ENCODE measurements around the gene CKS2.
A peak's percentile ranks its signal among the peaks of the same experiment; 100 is the strongest.

CKS2 gene

DNA sequence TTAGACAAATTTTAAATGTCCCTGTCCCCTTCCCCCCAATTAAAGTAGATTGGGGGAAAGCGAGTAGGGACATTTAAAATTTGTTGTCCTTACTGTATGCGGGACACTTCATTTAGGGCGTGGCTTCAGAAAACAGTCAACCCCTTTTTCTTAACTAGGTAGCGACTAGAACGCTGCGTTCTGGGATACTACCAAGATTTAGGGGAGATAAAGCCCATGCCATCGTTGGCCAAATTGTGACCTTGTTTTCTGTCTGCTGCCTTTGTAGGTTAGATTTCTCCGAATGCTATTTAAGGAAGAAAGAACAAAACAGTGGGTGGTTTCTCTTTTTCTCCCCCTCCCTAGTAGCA, 1.2 kb downstream of the CKS2 start:
- Histone ChIP-seq H3K4me3 (ENCODE audit: low read depth in 1 of 2, low read length in 2 of 2) (peak overlapping the region; percentile 72 to 96; a peak in 3 of 4 replicates), H3K9ac (ENCODE audit: low read depth, low read length) (peak overlapping the region; percentile 89)

DNA sequence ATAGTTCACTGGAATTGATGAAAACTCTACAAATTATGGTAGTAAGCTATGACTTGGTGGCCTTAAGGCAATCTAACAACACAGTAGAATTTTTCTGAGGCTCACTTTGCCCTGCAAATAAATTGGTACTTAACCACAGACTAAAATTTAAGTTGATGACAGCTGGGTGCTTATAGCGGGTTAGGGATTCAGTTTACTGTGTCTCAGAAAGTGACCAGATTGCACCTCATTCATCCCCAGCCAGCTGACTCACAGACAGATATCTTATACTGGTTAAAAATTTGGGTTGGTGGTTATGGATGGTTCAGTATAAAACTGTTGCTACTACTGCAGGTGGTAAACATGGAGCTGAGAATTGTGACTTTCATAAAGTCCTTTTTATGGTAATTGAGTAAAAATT, 2.8 kb downstream of the CKS2 start:
- TF ChIP-seq, protein P1, sequence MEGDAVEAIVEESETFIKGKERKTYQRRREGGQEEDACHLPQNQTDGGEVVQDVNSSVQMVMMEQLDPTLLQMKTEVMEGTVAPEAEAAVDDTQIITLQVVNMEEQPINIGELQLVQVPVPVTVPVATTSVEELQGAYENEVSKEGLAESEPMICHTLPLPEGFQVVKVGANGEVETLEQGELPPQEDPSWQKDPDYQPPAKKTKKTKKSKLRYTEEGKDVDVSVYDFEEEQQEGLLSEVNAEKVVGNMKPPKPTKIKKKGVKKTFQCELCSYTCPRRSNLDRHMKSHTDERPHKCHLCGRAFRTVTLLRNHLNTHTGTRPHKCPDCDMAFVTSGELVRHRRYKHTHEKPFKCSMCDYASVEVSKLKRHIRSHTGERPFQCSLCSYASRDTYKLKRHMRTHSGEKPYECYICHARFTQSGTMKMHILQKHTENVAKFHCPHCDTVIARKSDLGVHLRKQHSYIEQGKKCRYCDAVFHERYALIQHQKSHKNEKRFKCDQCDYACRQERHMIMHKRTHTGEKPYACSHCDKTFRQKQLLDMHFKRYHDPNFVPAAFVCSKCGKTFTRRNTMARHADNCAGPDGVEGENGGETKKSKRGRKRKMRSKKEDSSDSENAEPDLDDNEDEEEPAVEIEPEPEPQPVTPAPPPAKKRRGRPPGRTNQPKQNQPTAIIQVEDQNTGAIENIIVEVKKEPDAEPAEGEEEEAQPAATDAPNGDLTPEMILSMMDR (IDR thresholded peaks at IDR 0.05; ENCODE audit: borderline replicate concordance, extremely low read depth, low read length, poor library complexity, severe bottlenecking), result no peak
- TF ChIP-seq EZH2 (IDR thresholded peaks at IDR 0.05; ENCODE audit: borderline replicate concordance, low read depth, low read length, severe bottlenecking), result no peak
- peaks cover 67% of the 10 kb centered on the region for H3K36me3 ChIP-seq (ENCODE audit: insufficient read depth, low read length)
- H3K9ac ChIP-seq (ENCODE audit: low read depth, low read length), result peak overlapping the region; percentile 89
- DNase-seq (no peak), ATAC-seq (ENCODE audit: insufficient read depth, low read depth) (no peak)
- peaks cover 38% of the 10 kb centered on the region for H4K20me1 ChIP-seq (ENCODE audit: insufficient read depth, low read length)
- H3K9me3 ChIP-seq (ENCODE audit: insufficient read depth, low read length, severe bottlenecking), result no peaks in the 10 kb centered on the region
- H3K4me2 ChIP-seq (ENCODE audit: insufficient read depth, low read length), result peak overlapping the region; percentile 70
- peaks cover 64% of the 10 kb centered on the region for H3K4me1 ChIP-seq (ENCODE audit: insufficient read depth, low read length)
- H3K27ac ChIP-seq (ENCODE audit: low read length), result peak overlapping the region; percentile 91
- H3K4me3 ChIP-seq (ENCODE audit: low read depth in 1 of 2, low read length in 2 of 2), result peak overlapping the region; percentile 72 to 96; a peak in 3 of 4 replicates
- H3K27me3 ChIP-seq (ENCODE audit: insufficient read depth, low read length, poor library complexity), result no peaks in the 10 kb centered on the region
- no peak overlapping the region for H2AFZ ChIP-seq (ENCODE audit: low read depth, low read length)
- peaks cover 84% of the 10 kb centered on the region for H3K79me2 ChIP-seq (ENCODE audit: insufficient read depth, low read length)

More for the DNA sequence above, 1.2 kb downstream of the CKS2 start:
- Histone ChIP-seq H3K9me3 (ENCODE audit: insufficient read depth, low read length, severe bottlenecking) (no peaks in the 10 kb centered on the region), H3K27ac (ENCODE audit: low read length) (peak overlapping the region; percentile 91), H3K36me3 (ENCODE audit: insufficient read depth, low read length) (peaks cover 57% of the 10 kb centered on the region), H2AFZ (ENCODE audit: low read depth, low read length) (no peak overlapping the region), H3K4me1 (ENCODE audit: insufficient read depth, low read length) (peaks cover 54% of the 10 kb centered on the region), H3K4me2 (ENCODE audit: insufficient read depth, low read length) (peak overlapping the region; percentile 70), H4K20me1 (ENCODE audit: insufficient read depth, low read length) (peaks cover 38% of the 10 kb centered on the region), H3K79me2 (ENCODE audit: insufficient read depth, low read length) (peaks cover 74% of the 10 kb centered on the region), H3K27me3 (ENCODE audit: insufficient read depth, low read length, poor library complexity) (no peaks in the 10 kb centered on the region)
- ATAC-seq (ENCODE audit: insufficient read depth, low read depth) (no peak), DNase-seq (peak; percentile 23)
- no peak for TF ChIP-seq EZH2 (IDR thresholded peaks at IDR 0.05; ENCODE audit: borderline replicate concordance, low read depth, low read length, severe bottlenecking)
- TF ChIP-seq, protein P1 (IDR thresholded peaks at IDR 0.05; ENCODE audit: borderline replicate concordance, extremely low read depth, low read length, poor library complexity, severe bottlenecking), result no peak

DNA sequence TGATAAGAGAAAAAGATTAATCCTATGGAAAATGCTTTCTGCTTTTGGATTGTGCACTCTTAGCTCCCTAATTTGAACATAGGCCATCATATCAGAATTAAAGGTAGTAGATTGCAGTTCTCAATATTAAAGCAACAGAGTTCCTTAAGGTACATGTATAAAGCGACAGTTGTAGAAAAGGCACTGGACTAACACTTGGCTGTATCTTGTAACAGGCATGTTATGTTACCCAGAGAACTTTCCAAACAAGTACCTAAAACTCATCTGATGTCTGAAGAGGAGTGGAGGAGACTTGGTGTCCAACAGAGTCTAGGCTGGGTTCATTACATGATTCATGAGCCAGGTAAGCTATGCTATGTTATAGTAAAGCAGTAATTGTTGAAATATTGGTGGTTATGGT, 4.0 kb downstream of the CKS2 start:
- Histone ChIP-seq H3K4me1 (ENCODE audit: insufficient read depth, low read length) (peaks cover 67% of the 10 kb centered on the region), H3K79me2 (ENCODE audit: insufficient read depth, low read length) (peaks cover 90% of the 10 kb centered on the region), H3K9ac (ENCODE audit: low read depth, low read length) (peak overlapping the region; percentile 89), H3K9me3 (ENCODE audit: insufficient read depth, low read length, severe bottlenecking) (no peaks in the 10 kb centered on the region), H3K27ac (ENCODE audit: low read length) (peak overlapping the region; percentile 91), H3K27me3 (ENCODE audit: insufficient read depth, low read length, poor library complexity) (no peaks in the 10 kb centered on the region), H3K4me3 (ENCODE audit: low read depth in 1 of 2, low read length in 2 of 2) (peak overlapping the region; percentile 72 to 96; a peak in 3 of 4 replicates), H4K20me1 (ENCODE audit: insufficient read depth, low read length) (peaks cover 38% of the 10 kb centered on the region), H3K4me2 (ENCODE audit: insufficient read depth, low read length) (peak overlapping the region; percentile 70), H2AFZ (ENCODE audit: low read depth, low read length) (no peak overlapping the region), H3K36me3 (ENCODE audit: insufficient read depth, low read length) (peaks cover 71% of the 10 kb centered on the region)
- DNase-seq, result no peak
- no peak for TF ChIP-seq EZH2 (IDR thresholded peaks at IDR 0.05; ENCODE audit: borderline replicate concordance, low read depth, low read length, severe bottlenecking)
- TF ChIP-seq, protein P1 (IDR thresholded peaks at IDR 0.05; ENCODE audit: borderline replicate concordance, extremely low read depth, low read length, poor library complexity, severe bottlenecking), result no peak
- ATAC-seq (ENCODE audit: insufficient read depth, low read depth), result no peak
